Stomach (tissue), 9 donors: ENCODE data around the gene KRTAP9-7. TPM values are rescaled to one million over a fixed set of nuclear protein-coding genes. Genes with fewer than 3 reads are reported as not detected.

Experiments
- DNase-seq, 2 donors: peaks; one replicate each; pipeline versions ENCODE4 v3.0.0 to v3.0.0-alpha.2; 2013 to 2019
- H3K27ac ChIP-seq, 5 donors: fragments of 200-600 bp in 4 of 5; sonication (generic) in 4 of 5; one replicate each; pipeline ENCODE4 v1.5.1; 2013 to 2019; ENCODE audit warnings: mild to moderate bottlenecking in 1 of 5, moderate library complexity in 1 of 5
- H3K27me3 ChIP-seq, 3 donors: fragments of 200-600 bp; sonication (generic); one replicate each; pipeline ENCODE4 v1.5.1; 2017 to 2019; ENCODE audit warnings: mixed run types in 1 of 3
- H3K36me3 ChIP-seq, 4 donors: fragments of 200-600 bp; sonication (generic); 1 replicate in 3 of 4; 2 replicates in 1 of 4; pipeline ENCODE4 v1.5.1; 2016 to 2019
- H3K4me1 ChIP-seq, 4 donors: fragments of 200-600 bp; sonication (generic); one replicate each; pipeline ENCODE4 v1.5.1; 2016 to 2019
- H3K4me3 ChIP-seq, 4 donors: fragments of 200-600 bp; sonication (generic) in 3 of 4; one replicate each; pipeline ENCODE4 v1.5.1; 2016 to 2019; ENCODE audit warnings: mild to moderate bottlenecking in 1 of 4
- H3K9me3 ChIP-seq, 4 donors: fragments of 200-600 bp; sonication (generic); one replicate each; pipeline ENCODE4 v1.5.1; 2016 to 2019
- EP300 ChIP-seq: sonication (generic); formaldehyde crosslinking; IDR thresholded peaks from one replicate; pipeline ENCODE4 v1.6.1; 2017; ENCODE audit warnings: antibody characterized with exemption
- POLR2A ChIP-seq, 4 donors: fragments of 450-650 bp; IDR thresholded peaks; one replicate each; pipeline ENCODE4 v1.6.1; 2016; ENCODE audit warnings: antibody characterized with exemption in 4 of 4, control low read depth in 2 of 4, mild to moderate bottlenecking in 1 of 4, moderate library complexity in 1 of 4
- POLR2AphosphoS5 ChIP-seq, 3 donors: sonication (generic); formaldehyde crosslinking; IDR thresholded peaks; one replicate each; pipeline ENCODE4 v1.6.1; 2016; ENCODE audit warnings: antibody characterized with exemption in 3 of 3
- WGBS, 5 donors: extraction: QIAGEN DNeasy Blood & Tissue Kit in 3 of 5; methylation state at CpG; one replicate each; pipeline versions ENCODE4 v1.1.5 to v1.1.7; 2013 to 2018; 5-methylcytosine and 5-hydroxymethylcytosine counted together
- intact Hi-C: fragments of 100-400 bp; cut with DNase I; formaldehyde crosslinking; loops from one replicate; pipeline ENCODE4 v1.15.1; 2023; ENCODE audit warnings: low total_unique reads
- polyA plus RNA-seq, 3 donors: library from polyadenylated mRNA; stranded (reverse); fragments of 200-250 nt; gene quantifications; one replicate each; pipeline ENCODE4 v1.2.3, GENCODE V29; 2013
- small RNA-seq, 4 donors: library from RNA; depleted of rRNA; stranded (forward); fragments of <200 nt; gene quantifications; one replicate each; pipeline ENCODE3, GENCODE V24; 2016
- total RNA-seq, 5 donors: library from RNA; depleted of rRNA; stranded (reverse); fragments of >200 nt; gene quantifications; one replicate each; pipeline versions ENCODE4 v1.1.0 to v1.2.3, GENCODE V29; 2014 to 2016
- TF ChIP-seq, protein P1 (sequence below), 7 experiments: fragments of 450-650 bp in 4 of 7; fragments of 200-600 bp in 3 of 7; sonication (generic) in 3 of 7; IDR thresholded peaks; one replicate each; pipeline ENCODE4 v1.5.1; 2016 to 2019; ENCODE audit warnings: antibody characterized with exemption in 7 of 7, control low read depth in 2 of 7, mild to moderate bottlenecking in 1 of 7
- donor health status: healthy with polysubstance abuse.
- donor health status: Bipolar disorder and iron deficiency.
- donor health status: healthy.

Gene KRTAP9-7
- total and polyA plus RNA-seq, 8 donors: not detected

GRCh38 chr17:41324180-41325075 is 48.9 kb downstream of the KRTAP9-7 start:
- no peak overlapping the region for H3K27ac ChIP-seq
- peak in 1 of 2 donors; percentile 68 for DNase-seq
- H3K27me3 ChIP-seq: no peaks in the 10 kb centered on the region

DNA sequence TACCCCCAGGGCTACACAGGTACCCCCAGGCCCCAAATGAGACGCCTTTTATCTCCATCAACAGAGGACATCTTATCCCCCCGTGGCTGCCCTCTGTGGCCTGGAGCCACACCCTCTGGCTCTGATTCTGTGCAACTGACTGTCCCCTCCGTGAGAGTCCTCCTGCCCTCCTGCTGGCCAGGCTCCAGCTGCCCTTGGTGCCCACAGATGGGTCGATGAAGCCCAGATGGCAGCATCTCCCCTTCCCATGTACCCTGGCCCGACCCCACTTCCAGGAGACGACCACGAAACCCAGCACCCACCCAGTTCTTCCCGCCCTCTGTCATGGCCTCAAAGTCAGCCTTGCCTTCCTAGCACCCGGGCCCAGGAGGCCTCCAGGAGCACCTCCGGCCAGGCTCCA is 49.6 kb downstream of the KRTAP9-7 start:
- Histone ChIP-seq H3K9me3 (peaks cover 0 to 7% (median 0%) of the 10 kb centered on the region in 4 donors), H3K27ac (no peak overlapping the region), H3K36me3 (no peaks in the 10 kb centered on the region), H3K4me1 (no peaks in the 10 kb centered on the region), H3K27me3 (no peaks in the 10 kb centered on the region), H3K4me3 (no peak overlapping the region)
- DNase-seq: no peak
- intact Hi-C loops: loop anchor here (10.0 kb wide), 1 partner anchor 420 kb away; no protein-coding TSS in a partner anchor
- TF ChIP-seq EP300 (no peak), POLR2AphosphoS5 (IDR thresholded peaks at IDR 0.05) (no peak), POLR2A (IDR thresholded peaks at IDR 0.05) (no peak)
- TF ChIP-seq, protein P1, sequence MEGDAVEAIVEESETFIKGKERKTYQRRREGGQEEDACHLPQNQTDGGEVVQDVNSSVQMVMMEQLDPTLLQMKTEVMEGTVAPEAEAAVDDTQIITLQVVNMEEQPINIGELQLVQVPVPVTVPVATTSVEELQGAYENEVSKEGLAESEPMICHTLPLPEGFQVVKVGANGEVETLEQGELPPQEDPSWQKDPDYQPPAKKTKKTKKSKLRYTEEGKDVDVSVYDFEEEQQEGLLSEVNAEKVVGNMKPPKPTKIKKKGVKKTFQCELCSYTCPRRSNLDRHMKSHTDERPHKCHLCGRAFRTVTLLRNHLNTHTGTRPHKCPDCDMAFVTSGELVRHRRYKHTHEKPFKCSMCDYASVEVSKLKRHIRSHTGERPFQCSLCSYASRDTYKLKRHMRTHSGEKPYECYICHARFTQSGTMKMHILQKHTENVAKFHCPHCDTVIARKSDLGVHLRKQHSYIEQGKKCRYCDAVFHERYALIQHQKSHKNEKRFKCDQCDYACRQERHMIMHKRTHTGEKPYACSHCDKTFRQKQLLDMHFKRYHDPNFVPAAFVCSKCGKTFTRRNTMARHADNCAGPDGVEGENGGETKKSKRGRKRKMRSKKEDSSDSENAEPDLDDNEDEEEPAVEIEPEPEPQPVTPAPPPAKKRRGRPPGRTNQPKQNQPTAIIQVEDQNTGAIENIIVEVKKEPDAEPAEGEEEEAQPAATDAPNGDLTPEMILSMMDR (IDR thresholded peaks at IDR 0.05): no peak
- 72 to 78% (median 76%) methylated on average over 7 to 10 of the region's 10 CpGs for WGBS, 5 donors

More at GRCh38 chr17:41324180-41325075, 48.9 kb downstream of the KRTAP9-7 start:
- Histone ChIP-seq H3K4me1 (no peaks in the 10 kb centered on the region), H3K9me3 (peaks cover 0 to 14% (median 0%) of the 10 kb centered on the region in 4 donors), H3K36me3 (no peaks in the 10 kb centered on the region), H3K4me3 (no peak overlapping the region)
- intact Hi-C loops: loop anchor here (10.0 kb wide), 1 partner anchor 420 kb away; no protein-coding TSS in a partner anchor
- 55 to 60% (median 58%) methylated on average over 13 to 16 of the region's 16 CpGs for WGBS, 5 donors
- TF ChIP-seq POLR2AphosphoS5 (IDR thresholded peaks at IDR 0.05): no peak
- TF ChIP-seq, protein P1 (IDR thresholded peaks at IDR 0.05): peak in 1 of 7 experiments; percentile 10

DNA sequence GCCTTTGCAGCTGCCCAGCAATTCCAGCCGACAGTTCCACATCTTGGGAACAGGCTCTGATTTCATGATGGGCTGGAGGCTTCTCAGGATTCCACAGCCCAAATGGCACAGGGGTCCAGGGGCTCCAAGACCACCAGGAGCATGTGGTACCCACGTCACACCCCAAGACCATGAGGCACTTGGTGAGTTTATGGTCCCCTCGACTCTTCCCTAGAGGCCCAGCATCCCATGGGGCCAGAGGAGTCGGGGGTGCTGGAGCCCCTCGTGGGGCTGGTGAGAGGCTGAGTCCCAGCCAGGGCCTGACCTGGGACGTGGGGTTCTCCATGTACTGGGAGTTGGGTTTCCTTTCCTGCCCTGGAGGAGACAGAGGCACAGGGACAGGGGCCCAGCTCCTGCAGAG is 50.1 kb downstream of the KRTAP9-7 start:
- WGBS, 5 donors: 79 to 86% (median 83%) methylated on average over 4 to 6 of the region's 6 CpGs; no CpG with 5 or more reads in 1 of the 5 donors
- intact Hi-C loops: loop anchor here (10.0 kb wide), 1 partner anchor 421 kb away; no protein-coding TSS in a partner anchor

More for the DNA sequence above, 50.1 kb downstream of the KRTAP9-7 start:
- TF ChIP-seq POLR2AphosphoS5 (IDR thresholded peaks at IDR 0.05) (no peak), EP300 (no peak), POLR2A (IDR thresholded peaks at IDR 0.05) (no peak)
- TF ChIP-seq, protein P1 (IDR thresholded peaks at IDR 0.05): no peak
- Histone ChIP-seq H3K27ac (no peak overlapping the region), H3K4me3 (no peak overlapping the region), H3K9me3 (peaks cover 0 to 2% (median 0%) of the 10 kb centered on the region in 4 donors), H3K36me3 (no peaks in the 10 kb centered on the region), H3K27me3 (no peaks in the 10 kb centered on the region), H3K4me1 (no peaks in the 10 kb centered on the region)
- DNase-seq: no peak

Small RNA genes within 50 kb of the gene (small RNA-seq; reads per million reads assigned to genes)
- gene KRTAP9-10P: 0 reads per million in 4 donors

Other genes starting within 250 kb of the KRTAP9-7 start
Only the 30 nearest of the 41 such genes appear.
- not detected for gene KRTAP4-7, start 191.5 kb upstream of the KRTAP9-7 start, total RNA-seq
- not detected for gene KRTAP4-7, start 191.5 kb upstream of the KRTAP9-7 start, polyA plus RNA-seq
- gene KRTAP4-8, start 177.6 kb upstream of the KRTAP9-7 start, total RNA-seq: not detected
- not detected for gene KRTAP4-8, start 177.6 kb upstream of the KRTAP9-7 start, polyA plus RNA-seq
- gene KRTAP4-16, start 173.5 kb upstream of the KRTAP9-7 start, total RNA-seq: not detected
- not detected for gene KRTAP4-16, start 173.5 kb upstream of the KRTAP9-7 start, polyA plus RNA-seq
- gene KRTAP4-9, start 170.3 kb upstream of the KRTAP9-7 start, total RNA-seq: not detected
- not detected for gene KRTAP4-9, start 170.3 kb upstream of the KRTAP9-7 start, polyA plus RNA-seq
- gene KRTAP4-11, start 157.3 kb upstream of the KRTAP9-7 start, total RNA-seq: not detected
- gene KRTAP4-11, start 157.3 kb upstream of the KRTAP9-7 start, polyA plus RNA-seq: not detected
- gene KRTAP4-12, start 151.5 kb upstream of the KRTAP9-7 start, total RNA-seq: not detected
- gene KRTAP4-12, start 151.5 kb upstream of the KRTAP9-7 start, polyA plus RNA-seq: not detected
- gene KRTAP4-6, start 135.2 kb upstream of the KRTAP9-7 start, total RNA-seq: not detected
- gene KRTAP4-6, start 135.2 kb upstream of the KRTAP9-7 start, polyA plus RNA-seq: not detected
- gene KRTAP4-5, start 125.9 kb upstream of the KRTAP9-7 start, total RNA-seq: not detected
- not detected for gene KRTAP4-5, start 125.9 kb upstream of the KRTAP9-7 start, polyA plus RNA-seq
- not detected for gene KRTAP4-4, start 115.0 kb upstream of the KRTAP9-7 start, total RNA-seq
- gene KRTAP4-4, start 115.0 kb upstream of the KRTAP9-7 start, polyA plus RNA-seq: not detected
- not detected for gene KRTAP4-3, start 107.5 kb upstream of the KRTAP9-7 start, total RNA-seq
- gene KRTAP4-3, start 107.5 kb upstream of the KRTAP9-7 start, polyA plus RNA-seq: not detected
- not detected for gene KRTAP4-2, start 97.5 kb upstream of the KRTAP9-7 start, total RNA-seq
- not detected for gene KRTAP4-2, start 97.5 kb upstream of the KRTAP9-7 start, polyA plus RNA-seq
- not detected for gene KRTAP4-1, start 90.8 kb upstream of the KRTAP9-7 start, total RNA-seq
- gene KRTAP4-1, start 90.8 kb upstream of the KRTAP9-7 start, polyA plus RNA-seq: not detected
- gene KRTAP9-1, start 85.8 kb upstream of the KRTAP9-7 start, total RNA-seq: not detected
- gene KRTAP9-1, start 85.8 kb upstream of the KRTAP9-7 start, polyA plus RNA-seq: not detected
- not detected for gene KRTAP9-2, start 49.0 kb upstream of the KRTAP9-7 start, total RNA-seq
- gene KRTAP9-2, start 49.0 kb upstream of the KRTAP9-7 start, polyA plus RNA-seq: not detected
- gene KRTAP9-3, start 43.2 kb upstream of the KRTAP9-7 start, total RNA-seq: not detected
- gene KRTAP9-3, start 43.2 kb upstream of the KRTAP9-7 start, polyA plus RNA-seq: not detected
- gene KRTAP9-8, start 37.7 kb upstream of the KRTAP9-7 start, total RNA-seq: not detected
- not detected for gene KRTAP9-8, start 37.7 kb upstream of the KRTAP9-7 start, polyA plus RNA-seq
- gene KRTAP9-4, start 26.0 kb upstream of the KRTAP9-7 start, total RNA-seq: not detected
- not detected for gene KRTAP9-4, start 26.0 kb upstream of the KRTAP9-7 start, polyA plus RNA-seq
- not detected for gene KRTAP9-9, start 20.3 kb upstream of the KRTAP9-7 start, total RNA-seq
- not detected for gene KRTAP9-9, start 20.3 kb upstream of the KRTAP9-7 start, polyA plus RNA-seq
- not detected for gene KRTAP9-6, start 10.3 kb upstream of the KRTAP9-7 start, total RNA-seq
- gene KRTAP9-6, start 10.3 kb upstream of the KRTAP9-7 start, polyA plus RNA-seq: not detected
- not detected for gene KRTAP29-1, start 27.2 kb downstream of the KRTAP9-7 start, total RNA-seq
- gene KRTAP29-1, start 27.2 kb downstream of the KRTAP9-7 start, polyA plus RNA-seq: not detected
- not detected for gene KRTAP16-1, start 33.6 kb downstream of the KRTAP9-7 start, total RNA-seq
- gene KRTAP16-1, start 33.6 kb downstream of the KRTAP9-7 start, polyA plus RNA-seq: not detected
- gene KRTAP17-1, start 40.0 kb downstream of the KRTAP9-7 start, total RNA-seq: not detected
- gene KRTAP17-1, start 40.0 kb downstream of the KRTAP9-7 start, polyA plus RNA-seq: not detected
- not detected for gene KRT33A, start 75.1 kb downstream of the KRTAP9-7 start, total RNA-seq
- gene KRT33A, start 75.1 kb downstream of the KRTAP9-7 start, polyA plus RNA-seq: under 1 TPM in 1 of 3 donors, not detected in 2; 0.45 TPM
- not detected for gene KRT33B, start 94.1 kb downstream of the KRTAP9-7 start, total RNA-seq
- gene KRT33B, start 94.1 kb downstream of the KRTAP9-7 start, polyA plus RNA-seq: not detected
- gene KRT34, start 106.6 kb downstream of the KRTAP9-7 start, total RNA-seq: not detected
- gene KRT34, start 106.6 kb downstream of the KRTAP9-7 start, polyA plus RNA-seq: under 1 TPM in 1 of 3 donors, not detected in 2; 0.20 TPM
- not detected for gene KRT31, start 121.9 kb downstream of the KRTAP9-7 start, total RNA-seq
- gene KRT31, start 121.9 kb downstream of the KRTAP9-7 start, polyA plus RNA-seq: 1 to 10 TPM in 1 of 3 donors, not detected in 2; 3.1 TPM
- not detected for gene KRT37, start 148.9 kb downstream of the KRTAP9-7 start, total RNA-seq
- gene KRT37, start 148.9 kb downstream of the KRTAP9-7 start, polyA plus RNA-seq: not detected
- gene KRT38, start 165.3 kb downstream of the KRTAP9-7 start, total RNA-seq: not detected
- gene KRT38, start 165.3 kb downstream of the KRTAP9-7 start, polyA plus RNA-seq: not detected
- gene KRT32, start 191.7 kb downstream of the KRTAP9-7 start, total RNA-seq: not detected
- gene KRT32, start 191.7 kb downstream of the KRTAP9-7 start, polyA plus RNA-seq: 1 to 10 TPM in 1 of 3 donors, not detected in 2; 1.9 TPM
- gene KRT35, start 205.5 kb downstream of the KRTAP9-7 start, total RNA-seq: not detected
- not detected for gene KRT35, start 205.5 kb downstream of the KRTAP9-7 start, polyA plus RNA-seq